Breast epithelium (tissue), 4 donors: ENCODE measurements around the gene CST3. TPM values are rescaled to one million over a fixed set of nuclear protein-coding genes. Genes with fewer than 3 reads are reported as not detected.

Experiments
- DNase-seq, 2 donors: peaks; one replicate each; pipeline ENCODE4 v3.0.0-alpha.2; 2019; ENCODE audit warnings: low spot score in 2 of 2
- H3K27ac ChIP-seq, 2 donors: fragments of 200-600 bp; sonication (generic) in 1 of 2; one replicate each; pipeline ENCODE4 v1.5.1; 2016 to 2019; ENCODE audit warnings: mild to moderate bottlenecking in 1 of 2
- H3K27me3 ChIP-seq, 2 donors: fragments of 200-600 bp; sonication (generic) in 1 of 2; one replicate each; pipeline versions ENCODE4 v1.5.1 to v1.6.0; 2017 to 2019; ENCODE audit warnings: control low read depth in 1 of 2, mild to moderate bottlenecking in 1 of 2
- H3K36me3 ChIP-seq: fragments of 200-600 bp; one replicate; pipeline ENCODE4 v1.5.1; 2019
- H3K4me1 ChIP-seq, 2 donors: fragments of 200-600 bp; sonication (generic); one replicate each; pipeline ENCODE4 v1.5.1; 2016 to 2019; ENCODE audit warnings: control low read depth in 1 of 2
- H3K4me3 ChIP-seq, 3 donors: fragments of 200-600 bp; sonication (generic); 1 replicate in 2 of 3; 2 replicates in 1 of 3; pipeline ENCODE4 v1.5.1; 2016 to 2019; ENCODE audit warnings: mild to moderate bottlenecking in 3 of 3, moderate library complexity in 2 of 3
- H3K9me3 ChIP-seq, 2 donors: fragments of 200-600 bp; sonication (generic) in 1 of 2; one replicate each; pipeline ENCODE4 v1.5.1; 2016 to 2019; ENCODE audit warnings: control low read depth in 1 of 2
- CTCF ChIP-seq, 3 donors: fragments of 450-650 bp; IDR thresholded peaks; one replicate each; pipeline ENCODE4 v1.5.1; 2016 to 2017; ENCODE audit warnings: antibody characterized with exemption in 3 of 3, mild to moderate bottlenecking in 3 of 3, moderate library complexity in 3 of 3
- POLR2A ChIP-seq: fragments of 450-650 bp; IDR thresholded peaks from one replicate; pipeline ENCODE4 v1.6.1; 2016; ENCODE audit warnings: antibody characterized with exemption, mild to moderate bottlenecking, moderate library complexity
- POLR2AphosphoS5 ChIP-seq, 3 donors: sonication (generic); formaldehyde crosslinking; IDR thresholded peaks; one replicate each; pipeline ENCODE4 v1.6.1; 2017; ENCODE audit warnings: antibody characterized with exemption in 3 of 3
- intact Hi-C: fragments of 100-400 bp; cut with DNase I; formaldehyde crosslinking; loops from one replicate; pipeline ENCODE4 v1.15.1; 2023; ENCODE audit warnings: low total_unique reads
- total RNA-seq, 3 donors: library from RNA; depleted of rRNA; stranded (reverse); fragments of >200 nt; gene quantifications; one replicate each; pipeline ENCODE4 v1.1.0, GENCODE V29; 2016

CST3 gene
- total RNA-seq, 3 donors from 2014 or later: 498 to 1,982 (median 699) TPM

- Histone ChIP-seq H3K36me3 (no peaks in the 10 kb centered on the region), H3K27ac (no peak within 1 kb of the TSS), H3K4me3 (no peak within 1 kb of the TSS), H3K27me3 (no peaks in the 10 kb centered on the region), H3K4me1 (no peaks in the 10 kb centered on the region), H3K9me3 (no peaks in the 10 kb centered on the region)
- DNase-seq: no peak
- intact Hi-C loops: no loop called here
- no peak for TF ChIP-seq POLR2A
- no peak for TF ChIP-seq POLR2AphosphoS5 (IDR thresholded peaks at IDR 0.05)
- no peak for TF ChIP-seq CTCF (IDR thresholded peaks at IDR 0.05)
Measured at GRCh38 chr20:23605867-23606651, 31.7 kb downstream of the CST3 start, which contains the start of gene CST9. TSS of gene CST9 (minus strand) at chr20:23605917. CDS start at chr20:23605864, 53 bp downstream.

DNA sequence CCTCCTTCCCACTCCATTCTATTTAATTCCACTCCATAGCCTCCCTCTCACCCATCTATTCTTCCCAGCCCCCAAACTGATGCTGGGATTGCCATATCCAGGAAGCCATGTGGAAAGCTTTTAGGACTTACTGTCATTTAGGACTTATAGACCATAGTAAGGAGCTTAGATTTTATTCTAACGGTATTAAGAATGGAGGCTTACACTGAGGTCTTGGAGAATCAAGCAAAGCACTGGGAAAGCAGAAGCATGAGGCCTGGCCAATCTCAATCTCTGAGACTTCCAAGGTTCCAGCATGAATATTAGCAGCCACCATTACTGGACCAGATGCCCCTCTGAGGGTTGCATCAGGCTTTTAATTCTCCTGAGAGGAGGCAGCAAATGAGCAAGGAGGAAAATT lies 33.4 kb downstream of the CST3 start:
- Histone ChIP-seq H3K4me3 (no peak overlapping the region), H3K36me3 (no peaks in the 10 kb centered on the region), H3K27ac (no peak overlapping the region), H3K27me3 (no peaks in the 10 kb centered on the region), H3K4me1 (no peaks in the 10 kb centered on the region), H3K9me3 (no peaks in the 10 kb centered on the region)
- intact Hi-C loops: no loop called here
- DNase-seq: no peak
- no peak for TF ChIP-seq POLR2A
- TF ChIP-seq POLR2AphosphoS5 (IDR thresholded peaks at IDR 0.05): no peak
- no peak for TF ChIP-seq CTCF (IDR thresholded peaks at IDR 0.05)

DNA sequence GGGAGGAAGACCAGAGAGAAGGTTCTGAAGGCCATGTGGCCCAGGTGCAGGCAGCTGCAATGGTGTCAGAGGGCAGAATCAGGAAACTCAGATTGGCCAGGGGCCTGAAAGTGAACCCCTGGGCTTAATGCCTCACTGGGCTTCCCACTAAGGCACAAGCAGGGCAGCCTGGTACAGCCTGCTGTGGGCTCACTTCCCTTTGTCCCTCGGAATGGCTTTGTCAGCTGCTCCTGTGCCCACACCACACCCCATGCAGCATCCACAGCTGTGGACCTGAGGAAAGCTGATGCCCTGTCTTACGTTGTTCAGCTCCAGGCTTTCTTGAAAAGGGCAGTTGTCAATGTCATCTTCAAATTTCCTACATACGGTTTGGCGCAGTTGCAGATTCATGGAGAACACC lies 34.4 kb downstream of the CST3 start:
- no peaks in the 10 kb centered on the region for H3K4me1 ChIP-seq
- H3K27me3 ChIP-seq: no peaks in the 10 kb centered on the region
- no peak overlapping the region for H3K27ac ChIP-seq
- H3K36me3 ChIP-seq: no peaks in the 10 kb centered on the region
- intact Hi-C loops: no loop called here
- no peaks in the 10 kb centered on the region for H3K9me3 ChIP-seq
- TF ChIP-seq POLR2AphosphoS5 (IDR thresholded peaks at IDR 0.05) (no peak), CTCF (IDR thresholded peaks at IDR 0.05) (no peak), POLR2A (no peak)
- no peak for DNase-seq
- H3K4me3 ChIP-seq: no peak overlapping the region

- H3K36me3 ChIP-seq: no peaks in the 10 kb centered on the region
- intact Hi-C loops: no loop called here
- no peak for DNase-seq
- no peaks in the 10 kb centered on the region for H3K9me3 ChIP-seq
- no peak for TF ChIP-seq POLR2A
- no peak for TF ChIP-seq POLR2AphosphoS5 (IDR thresholded peaks at IDR 0.05)
- TF ChIP-seq CTCF (IDR thresholded peaks at IDR 0.05): no peak
- H3K27ac ChIP-seq: no peak overlapping the region
- H3K27me3 ChIP-seq: no peaks in the 10 kb centered on the region
- no peak overlapping the region for H3K4me3 ChIP-seq
- no peaks in the 10 kb centered on the region for H3K4me1 ChIP-seq
Measured at GRCh38 chr20:23602699-23603098, 35.1 kb downstream of the CST3 start.

GRCh38 chr20:23602241-23602640 lies 35.5 kb downstream of the CST3 start:
- intact Hi-C loops: no loop called here

More at GRCh38 chr20:23602241-23602640, 35.5 kb downstream of the CST3 start:
- no peak overlapping the region for H3K27ac ChIP-seq
- no peaks in the 10 kb centered on the region for H3K36me3 ChIP-seq
- H3K9me3 ChIP-seq: no peaks in the 10 kb centered on the region
- H3K4me1 ChIP-seq: no peaks in the 10 kb centered on the region
- DNase-seq: no peak
- TF ChIP-seq POLR2AphosphoS5 (IDR thresholded peaks at IDR 0.05): no peak
- TF ChIP-seq CTCF (IDR thresholded peaks at IDR 0.05): no peak
- TF ChIP-seq POLR2A: no peak
- no peaks in the 10 kb centered on the region for H3K27me3 ChIP-seq
- H3K4me3 ChIP-seq: no peak overlapping the region
